Measurements from ENCODE around the gene LYRM9.

The LYRM9 gene

GRCh38 chr17:27871407-27871806 is 21.8 kb downstream of the LYRM9 start:
- Histone ChIP-seq H3K27ac (ENCODE audit: low read length) (no peak overlapping the region), H3K4me1 (ENCODE audit: control insufficient read depth in 1 of 2, insufficient read depth in 2 of 2, low read length in 2 of 2) (no peaks in the 10 kb centered on the region), H3K27me3 (ENCODE audit: low read depth, low read length) (no peaks in the 10 kb centered on the region), H3K36me3 (ENCODE audit: control insufficient read depth in 1 of 2, insufficient read depth in 2 of 2, low read length in 2 of 2) (peaks cover 0 to 18% of the 10 kb centered on the region in 2 donors), H3K9me3 (ENCODE audit: control insufficient read depth in 1 of 2, low read length in 2 of 2) (no peaks in the 10 kb centered on the region), H3K4me3 (ENCODE audit: low read depth in 1 of 2, low read length in 2 of 2) (no peak overlapping the region)

GRCh38 chr17:27870345-27870744 is 22.8 kb downstream of the LYRM9 start:
- Histone ChIP-seq H3K27ac (ENCODE audit: low read length) (no peak overlapping the region), H3K9me3 (ENCODE audit: control insufficient read depth in 1 of 2, low read length in 2 of 2) (no peaks in the 10 kb centered on the region), H3K4me1 (ENCODE audit: control insufficient read depth in 1 of 2, insufficient read depth in 2 of 2, low read length in 2 of 2) (no peaks in the 10 kb centered on the region), H3K27me3 (ENCODE audit: low read depth, low read length) (no peaks in the 10 kb centered on the region), H3K4me3 (ENCODE audit: low read depth in 1 of 2, low read length in 2 of 2) (no peak overlapping the region), H3K36me3 (ENCODE audit: control insufficient read depth in 1 of 2, insufficient read depth in 2 of 2, low read length in 2 of 2) (peaks cover 0 to 11% of the 10 kb centered on the region in 2 donors)

GRCh38 chr17:27868565-27868964 is 24.6 kb downstream of the LYRM9 start:
- Histone ChIP-seq H3K4me3 (ENCODE audit: low read depth in 1 of 2, low read length in 2 of 2) (no peak overlapping the region), H3K27ac (ENCODE audit: low read length) (no peak overlapping the region), H3K9me3 (ENCODE audit: control insufficient read depth in 1 of 2, low read length in 2 of 2) (no peaks in the 10 kb centered on the region), H3K4me1 (ENCODE audit: control insufficient read depth in 1 of 2, insufficient read depth in 2 of 2, low read length in 2 of 2) (no peaks in the 10 kb centered on the region), H3K27me3 (ENCODE audit: low read depth, low read length) (no peaks in the 10 kb centered on the region), H3K36me3 (ENCODE audit: control insufficient read depth in 1 of 2, insufficient read depth in 2 of 2, low read length in 2 of 2) (peaks cover 0 to 3% of the 10 kb centered on the region in 2 donors)

- Histone ChIP-seq H3K9me3 (ENCODE audit: control insufficient read depth in 1 of 2, low read length in 2 of 2) (no peaks in the 10 kb centered on the region), H3K4me3 (ENCODE audit: low read depth in 1 of 2, low read length in 2 of 2) (no peak overlapping the region), H3K4me1 (ENCODE audit: control insufficient read depth in 1 of 2, insufficient read depth in 2 of 2, low read length in 2 of 2) (no peaks in the 10 kb centered on the region), H3K27ac (ENCODE audit: low read length) (no peak overlapping the region), H3K27me3 (ENCODE audit: low read depth, low read length) (no peaks in the 10 kb centered on the region), H3K36me3 (ENCODE audit: control insufficient read depth in 1 of 2, insufficient read depth in 2 of 2, low read length in 2 of 2) (no peaks in the 10 kb centered on the region)
These were observed 30.3 kb downstream of the LYRM9 start for GRCh38 chr17:27862840-27863239.

- no peaks in the 10 kb centered on the region for H3K4me1 ChIP-seq (ENCODE audit: control insufficient read depth in 1 of 2, insufficient read depth in 2 of 2, low read length in 2 of 2)
- H3K27me3 ChIP-seq (ENCODE audit: low read depth, low read length) = no peaks in the 10 kb centered on the region
- H3K9me3 ChIP-seq (ENCODE audit: control insufficient read depth in 1 of 2, low read length in 2 of 2) = no peaks in the 10 kb centered on the region
- H3K27ac ChIP-seq (ENCODE audit: low read length) = no peak overlapping the region
- no peak overlapping the region for H3K4me3 ChIP-seq (ENCODE audit: low read depth in 1 of 2, low read length in 2 of 2)
- no peaks in the 10 kb centered on the region for H3K36me3 ChIP-seq (ENCODE audit: control insufficient read depth in 1 of 2, insufficient read depth in 2 of 2, low read length in 2 of 2)
These were observed 31.2 kb downstream of the LYRM9 start for GRCh38 chr17:27862004-27862403.

GRCh38 chr17:27860971-27861664 is 32.0 kb downstream of the LYRM9 start:
- Histone ChIP-seq H3K4me1 (ENCODE audit: control insufficient read depth in 1 of 2, insufficient read depth in 2 of 2, low read length in 2 of 2) (no peaks in the 10 kb centered on the region), H3K9me3 (ENCODE audit: control insufficient read depth in 1 of 2, low read length in 2 of 2) (no peaks in the 10 kb centered on the region), H3K4me3 (ENCODE audit: low read depth in 1 of 2, low read length in 2 of 2) (no peak overlapping the region), H3K27ac (ENCODE audit: low read length) (no peak overlapping the region), H3K36me3 (ENCODE audit: control insufficient read depth in 1 of 2, insufficient read depth in 2 of 2, low read length in 2 of 2) (no peaks in the 10 kb centered on the region), H3K27me3 (ENCODE audit: low read depth, low read length) (no peaks in the 10 kb centered on the region)

GRCh38 chr17:27858621-27859305 is 34.4 kb downstream of the LYRM9 start:
- H3K9me3 ChIP-seq (ENCODE audit: control insufficient read depth in 1 of 2, low read length in 2 of 2) = no peaks in the 10 kb centered on the region
- H3K36me3 ChIP-seq (ENCODE audit: control insufficient read depth in 1 of 2, insufficient read depth in 2 of 2, low read length in 2 of 2) = no peaks in the 10 kb centered on the region
- no peaks in the 10 kb centered on the region for H3K4me1 ChIP-seq (ENCODE audit: control insufficient read depth in 1 of 2, insufficient read depth in 2 of 2, low read length in 2 of 2)
- H3K4me3 ChIP-seq (ENCODE audit: low read depth in 1 of 2, low read length in 2 of 2) = no peak overlapping the region
- no peak overlapping the region for H3K27ac ChIP-seq (ENCODE audit: low read length)
- no peaks in the 10 kb centered on the region for H3K27me3 ChIP-seq (ENCODE audit: low read depth, low read length)

GRCh38 chr17:27856676-27857432 is 36.3 kb downstream of the LYRM9 start:
- Histone ChIP-seq H3K36me3 (ENCODE audit: control insufficient read depth in 1 of 2, insufficient read depth in 2 of 2, low read length in 2 of 2) (no peaks in the 10 kb centered on the region), H3K27me3 (ENCODE audit: low read depth, low read length) (no peaks in the 10 kb centered on the region), H3K9me3 (ENCODE audit: control insufficient read depth in 1 of 2, low read length in 2 of 2) (no peaks in the 10 kb centered on the region), H3K27ac (ENCODE audit: low read length) (no peak overlapping the region), H3K4me3 (ENCODE audit: low read depth in 1 of 2, low read length in 2 of 2) (no peak overlapping the region), H3K4me1 (ENCODE audit: control insufficient read depth in 1 of 2, insufficient read depth in 2 of 2, low read length in 2 of 2) (no peaks in the 10 kb centered on the region)

- Histone ChIP-seq H3K27me3 (ENCODE audit: low read depth, low read length) (no peaks in the 10 kb centered on the region), H3K4me3 (ENCODE audit: low read depth in 1 of 2, low read length in 2 of 2) (no peak overlapping the region), H3K27ac (ENCODE audit: low read length) (no peak overlapping the region), H3K36me3 (ENCODE audit: control insufficient read depth in 1 of 2, insufficient read depth in 2 of 2, low read length in 2 of 2) (no peaks in the 10 kb centered on the region), H3K4me1 (ENCODE audit: control insufficient read depth in 1 of 2, insufficient read depth in 2 of 2, low read length in 2 of 2) (no peaks in the 10 kb centered on the region), H3K9me3 (ENCODE audit: control insufficient read depth in 1 of 2, low read length in 2 of 2) (no peaks in the 10 kb centered on the region)
These were observed 37.7 kb downstream of the LYRM9 start for GRCh38 chr17:27855454-27855853.

GRCh38 chr17:27854163-27854562 is 39.0 kb downstream of the LYRM9 start:
- Histone ChIP-seq H3K27me3 (ENCODE audit: low read depth, low read length) (no peaks in the 10 kb centered on the region), H3K9me3 (ENCODE audit: control insufficient read depth in 1 of 2, low read length in 2 of 2) (no peaks in the 10 kb centered on the region), H3K4me3 (ENCODE audit: low read depth in 1 of 2, low read length in 2 of 2) (no peak overlapping the region), H3K27ac (ENCODE audit: low read length) (no peak overlapping the region), H3K4me1 (ENCODE audit: control insufficient read depth in 1 of 2, insufficient read depth in 2 of 2, low read length in 2 of 2) (no peaks in the 10 kb centered on the region), H3K36me3 (ENCODE audit: control insufficient read depth in 1 of 2, insufficient read depth in 2 of 2, low read length in 2 of 2) (no peaks in the 10 kb centered on the region)

- Histone ChIP-seq H3K4me3 (ENCODE audit: low read depth in 1 of 2, low read length in 2 of 2) (no peak overlapping the region), H3K27ac (ENCODE audit: low read length) (no peak overlapping the region), H3K9me3 (ENCODE audit: control insufficient read depth in 1 of 2, low read length in 2 of 2) (no peaks in the 10 kb centered on the region), H3K36me3 (ENCODE audit: control insufficient read depth in 1 of 2, insufficient read depth in 2 of 2, low read length in 2 of 2) (no peaks in the 10 kb centered on the region), H3K27me3 (ENCODE audit: low read depth, low read length) (no peaks in the 10 kb centered on the region), H3K4me1 (ENCODE audit: control insufficient read depth in 1 of 2, insufficient read depth in 2 of 2, low read length in 2 of 2) (no peaks in the 10 kb centered on the region)
These were observed 40.1 kb downstream of the LYRM9 start for GRCh38 chr17:27853091-27853490.

Measured in muscle layer of duodenum (tissue), 2 donors.